HG02610 (cell line): ENCODE data around the gene ANKRD39.
A peak's percentile ranks its signal among the peaks of the same experiment; 100 is the strongest.
"Not testable (repeated sequence)": the region's sequence is repeated elsewhere in the genome, so short reads cannot be mapped to it uniquely, and the experiment has no call there.

Source experiments
- ATAC-seq: cut with Tn5 transposase; IDR thresholded peaks from one replicate; pipeline ENCODE4 v1.9.1; 2021; ENCODE audit warnings: mild to moderate bottlenecking, moderate library complexity; ENCODE audit not compliant: unreplicated experiment

Gene ANKRD39

GRCh38 chr2:96857667-96858372, at the start of gene ANKRD39:
Gene ANKRD39 (minus strand): TSS chr2:96858016. CDS start chr2:96857987, 29 bp downstream.
- ATAC-seq = peak; percentile 96

GRCh38 chr2:96906729-96907114, 48.9 kb upstream of the ANKRD39 start:
- ATAC-seq = no peak

GRCh38 chr2:96903815-96904214, 46.0 kb upstream of the ANKRD39 start:
- ATAC-seq = no peak

- no peak for ATAC-seq
These were observed 45.5 kb upstream of the ANKRD39 start for GRCh38 chr2:96903318-96903717.

- ATAC-seq = no peak
These were observed 42.4 kb upstream of the ANKRD39 start for GRCh38 chr2:96900237-96900636.

GRCh38 chr2:96899413-96899741, 41.6 kb upstream of the ANKRD39 start:
- ATAC-seq = no peak

- no peak for ATAC-seq
These were observed 41.0 kb upstream of the ANKRD39 start for GRCh38 chr2:96898641-96899412.

GRCh38 chr2:96898135-96898505, 40.3 kb upstream of the ANKRD39 start:
- ATAC-seq = no peak

- ATAC-seq = no peak
These were observed 39.8 kb upstream of the ANKRD39 start for GRCh38 chr2:96897491-96898134.

GRCh38 chr2:96895746-96896651, 38.2 kb upstream of the ANKRD39 start:
- ATAC-seq = no peak

- ATAC-seq = no peak
These were observed 37.4 kb upstream of the ANKRD39 start for GRCh38 chr2:96895032-96895745.

- ATAC-seq = no peak
These were observed 36.3 kb upstream of the ANKRD39 start for GRCh38 chr2:96894151-96894531.

- ATAC-seq = no peak
These were observed 35.7 kb upstream of the ANKRD39 start for GRCh38 chr2:96893289-96894150.

GRCh38 chr2:96891591-96892333, 33.9 kb upstream of the ANKRD39 start:
- no peak for ATAC-seq

GRCh38 chr2:96890726-96891385, 33.0 kb upstream of the ANKRD39 start:
- no peak for ATAC-seq

GRCh38 chr2:96890252-96890651, 32.4 kb upstream of the ANKRD39 start:
- ATAC-seq = no peak

- ATAC-seq = not testable (repeated sequence)
These were observed 31.7 kb upstream of the ANKRD39 start for GRCh38 chr2:96889502-96889901.
